ES-I3 (cell line): ENCODE measurements around the gene SH3PXD2A.
"Not testable (repeated sequence)": the region's sequence is repeated elsewhere in the genome, so short reads cannot be mapped to it uniquely, and the experiment has no call there.

Source experiments
- H3K36me3 ChIP-seq: 2 replicates; pipeline ENCODE4 v1.6.1; 2013; ENCODE audit warnings: mild to moderate bottlenecking, low read length, control low read depth, moderate library complexity; ENCODE audit not compliant: insufficient read depth
- H3K4me1 ChIP-seq: 2 replicates; pipeline ENCODE4 v1.6.1; 2013; ENCODE audit warnings: mild to moderate bottlenecking, control low read depth, low read length; ENCODE audit not compliant: insufficient read depth
- H3K9ac ChIP-seq: 2 replicates; pipeline ENCODE4 v1.6.1; 2013; ENCODE audit warnings: low read depth, mild to moderate bottlenecking, low read length, moderate library complexity
- H3K9me3 ChIP-seq: 2 replicates; pipeline ENCODE4 v1.6.1; 2013; ENCODE audit warnings: mild to moderate bottlenecking, low read length, moderate library complexity; ENCODE audit not compliant: control insufficient read depth, insufficient read depth

SH3PXD2A gene

DNA sequence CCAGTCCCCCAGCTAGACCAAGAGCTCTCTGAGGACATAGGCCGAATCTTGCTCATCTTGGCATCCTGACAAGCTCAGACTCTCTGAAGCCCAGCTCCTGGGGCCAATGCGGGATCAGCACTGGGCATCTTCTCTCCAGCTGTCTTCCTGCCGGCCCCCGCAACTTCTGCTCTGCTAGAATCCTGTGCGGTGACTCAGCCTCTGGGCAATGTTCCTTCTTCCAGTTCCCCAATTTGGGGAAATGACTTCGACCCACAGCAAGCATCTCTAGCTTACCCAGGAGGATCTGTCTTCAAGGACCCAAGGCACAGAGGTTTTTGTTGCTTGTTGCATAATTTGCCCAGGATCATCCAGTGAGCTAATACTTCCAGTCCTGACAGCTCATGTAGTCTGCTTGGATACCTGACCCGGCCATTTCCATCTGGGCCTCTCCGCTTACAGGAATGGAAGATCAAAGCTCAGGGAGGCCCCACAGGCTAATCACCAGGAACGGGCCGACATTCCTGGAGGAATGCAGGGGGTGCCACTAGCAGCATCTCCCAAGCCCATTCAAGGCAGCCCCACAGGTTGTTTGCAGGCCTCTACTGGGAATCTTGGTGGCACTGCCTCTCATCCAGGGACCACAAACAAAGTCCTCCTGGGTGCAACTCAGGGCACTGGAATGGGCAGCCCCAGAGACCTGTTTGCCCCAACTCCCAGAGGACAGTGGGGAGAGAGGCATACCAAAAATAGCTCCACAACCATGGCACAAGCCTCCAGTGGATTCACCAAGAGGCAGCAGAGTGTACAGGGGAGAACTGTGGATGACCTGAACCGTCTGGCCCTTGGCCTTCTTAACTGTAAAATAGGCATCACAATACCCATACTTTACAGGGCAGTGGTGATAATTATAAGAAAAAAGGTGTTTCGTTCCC lies 210.0 kb downstream of the SH3PXD2A start:
- Histone ChIP-seq H3K9me3 (no peaks in the 10 kb centered on the region), H3K36me3 (no peaks in the 10 kb centered on the region), H3K4me1 (peaks cover 21% of the 10 kb centered on the region; the same call in 1 of the 2 replicates), H3K9ac (no peak overlapping the region)

DNA sequence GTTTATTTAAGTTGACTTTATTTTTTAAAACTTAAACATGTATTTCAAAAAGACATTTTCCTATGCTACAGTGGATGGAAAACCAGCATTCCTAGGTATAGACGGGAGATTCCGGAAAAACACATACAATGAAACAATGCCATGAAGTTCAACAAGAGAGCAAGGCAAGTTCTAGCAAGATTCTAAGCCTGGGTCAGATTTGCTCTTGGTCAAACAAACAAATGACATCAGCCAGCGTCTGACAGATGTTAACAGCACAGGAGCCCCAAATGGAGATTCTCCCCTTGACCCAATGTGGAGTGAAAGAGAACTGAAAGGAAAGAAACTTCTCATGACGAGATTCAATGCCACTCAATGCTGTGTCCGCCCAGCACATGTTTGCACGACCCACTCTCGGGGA lies 212.0 kb downstream of the SH3PXD2A start:
- Histone ChIP-seq H3K9me3 (no peaks in the 10 kb centered on the region), H3K36me3 (no peaks in the 10 kb centered on the region), H3K4me1 (peaks cover 20% of the 10 kb centered on the region; the same call in 1 of the 2 replicates), H3K9ac (no peak overlapping the region)

DNA sequence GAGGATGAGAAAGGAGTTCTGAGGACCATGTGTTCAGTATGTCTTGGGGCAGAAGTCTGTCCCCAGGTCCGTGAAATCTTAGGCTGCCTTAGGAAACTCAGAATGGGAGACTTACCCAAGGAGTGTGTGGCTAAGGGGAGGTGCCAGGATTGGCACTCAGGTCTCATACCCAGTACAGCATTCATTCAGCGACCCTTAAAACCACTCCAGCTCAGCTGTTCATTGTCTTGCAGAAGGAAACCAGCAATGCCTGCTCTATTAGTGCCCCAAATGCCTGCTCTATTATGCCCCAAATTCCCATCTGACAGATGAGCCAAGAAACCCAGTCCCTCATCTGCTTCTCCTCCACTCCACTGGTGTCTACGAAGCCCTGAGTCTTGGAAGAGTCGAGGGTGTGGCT lies 214.1 kb downstream of the SH3PXD2A start:
- Histone ChIP-seq H3K36me3 (no peaks in the 10 kb centered on the region), H3K9ac (no peak overlapping the region), H3K4me1 (peaks cover 30% of the 10 kb centered on the region), H3K9me3 (no peaks in the 10 kb centered on the region)

DNA sequence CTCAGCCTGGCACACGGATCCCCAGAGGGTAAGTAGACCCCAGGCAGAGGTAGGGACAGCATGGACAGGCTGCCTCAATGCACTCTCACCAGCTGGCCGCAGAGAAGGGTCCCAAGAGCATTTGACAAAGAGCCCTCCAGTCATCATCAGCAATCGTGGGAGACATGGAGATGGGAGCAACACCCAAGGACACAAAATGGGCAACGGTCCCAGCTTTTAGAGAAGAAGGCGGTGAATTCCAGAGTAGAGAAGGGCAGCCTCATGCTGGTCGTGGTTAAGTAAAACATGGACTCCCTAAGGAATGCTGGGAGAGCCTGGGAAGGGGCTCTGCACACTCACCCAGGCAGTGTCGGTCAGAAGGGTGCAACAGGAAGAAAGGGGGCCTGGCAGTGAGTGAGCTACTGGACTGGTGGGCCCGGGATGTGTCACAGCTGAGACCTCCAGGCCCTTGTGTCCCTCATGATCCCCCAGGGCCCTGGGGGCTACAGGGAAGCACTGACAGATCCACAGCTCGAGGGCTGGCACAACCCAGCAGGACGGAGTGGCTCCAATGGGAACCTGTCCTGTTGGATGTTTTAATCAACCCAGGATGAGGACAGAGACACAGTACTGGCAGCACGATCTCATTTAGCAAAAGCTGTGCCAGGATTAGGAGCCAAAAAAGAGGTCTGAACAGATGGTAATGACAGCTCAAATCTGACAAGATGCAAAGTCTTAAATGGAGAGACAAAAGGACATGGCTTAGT lies 214.8 kb downstream of the SH3PXD2A start:
- Histone ChIP-seq H3K4me1 (peaks cover 31% of the 10 kb centered on the region), H3K9me3 (no peaks in the 10 kb centered on the region), H3K9ac (no peak overlapping the region), H3K36me3 (no peaks in the 10 kb centered on the region)

DNA sequence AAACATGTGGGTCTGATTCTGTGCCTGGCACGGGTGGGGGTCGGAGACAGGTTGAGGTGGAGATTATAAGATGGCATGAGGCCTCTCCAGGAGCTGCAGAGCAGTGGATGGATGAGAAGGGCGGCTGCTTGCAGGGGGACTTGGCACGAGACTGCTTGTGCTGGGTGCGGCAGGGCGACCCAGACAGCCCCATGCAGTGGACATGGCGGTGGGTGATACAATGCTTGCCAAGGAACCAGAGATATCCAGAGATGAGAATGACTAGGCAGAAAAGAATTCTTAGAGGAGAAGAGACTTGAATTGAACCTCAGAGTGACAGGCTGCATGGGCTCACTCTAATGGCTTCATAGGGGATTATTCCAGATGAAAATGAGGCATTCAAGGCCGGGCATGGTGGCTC lies 216.4 kb downstream of the SH3PXD2A start:
- Histone ChIP-seq H3K4me1 (peaks cover 34% of the 10 kb centered on the region), H3K9ac (no peak overlapping the region), H3K36me3 (no peaks in the 10 kb centered on the region), H3K9me3 (no peaks in the 10 kb centered on the region)

DNA sequence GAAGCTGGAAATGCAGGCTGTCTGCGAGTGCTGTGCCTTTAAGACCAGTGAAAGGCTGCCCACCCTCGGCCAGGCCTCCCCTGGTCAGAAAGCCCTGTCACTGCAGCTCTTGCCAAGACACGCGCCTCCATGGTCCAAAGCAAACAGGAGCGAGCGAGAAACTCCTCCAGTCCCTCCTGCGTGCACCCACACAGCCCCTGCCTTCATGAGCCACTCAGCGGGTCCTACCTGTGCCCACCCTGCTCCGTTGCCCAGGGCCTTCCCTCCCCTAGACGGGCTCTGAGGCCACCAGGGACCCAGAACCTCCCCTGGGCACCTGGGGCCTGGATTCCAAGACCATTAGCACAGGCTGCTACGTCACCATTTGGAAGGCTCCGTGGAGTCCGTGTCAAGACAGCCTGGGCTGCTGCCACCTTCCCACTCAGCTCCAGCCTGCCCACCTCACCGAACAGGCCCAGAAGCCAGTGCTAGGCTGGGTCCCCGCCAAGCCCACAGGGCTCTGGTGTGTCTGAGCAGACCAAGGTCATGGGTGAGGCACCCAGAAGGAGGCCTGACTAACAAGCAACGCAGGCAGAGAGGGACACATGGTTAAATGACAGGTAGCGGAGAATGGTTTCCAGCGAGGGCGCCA lies 217.3 kb downstream of the SH3PXD2A start:
- no peaks in the 10 kb centered on the region for H3K9me3 ChIP-seq
- H3K9ac ChIP-seq: no peak overlapping the region
- peaks cover 34% of the 10 kb centered on the region for H3K4me1 ChIP-seq
- H3K36me3 ChIP-seq: no peaks in the 10 kb centered on the region

DNA sequence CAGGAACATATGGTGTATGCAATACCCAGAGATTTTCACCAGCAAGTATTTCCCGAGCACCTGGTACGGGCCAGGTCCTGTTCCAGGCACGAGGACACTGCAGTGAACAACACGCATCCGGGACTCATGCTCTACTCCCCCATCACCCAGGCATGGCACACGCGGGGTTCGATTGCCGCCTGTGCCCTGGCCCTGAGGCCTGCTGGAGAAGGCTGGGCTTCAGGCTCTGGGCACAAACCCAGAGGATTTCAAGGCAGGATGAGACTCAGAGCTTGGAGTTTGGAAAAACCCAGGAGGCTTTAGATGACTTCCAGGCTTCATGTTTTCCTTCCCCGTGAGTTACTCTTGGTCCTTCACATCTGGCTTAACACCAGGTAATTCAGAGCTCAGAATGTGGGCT lies 218.4 kb downstream of the SH3PXD2A start:
- no peaks in the 10 kb centered on the region for H3K36me3 ChIP-seq
- H3K9me3 ChIP-seq: no peaks in the 10 kb centered on the region
- peaks cover 34% of the 10 kb centered on the region for H3K4me1 ChIP-seq
- H3K9ac ChIP-seq: no peak overlapping the region

- peaks cover 34% of the 10 kb centered on the region for H3K4me1 ChIP-seq
- H3K36me3 ChIP-seq: no peaks in the 10 kb centered on the region
- H3K9me3 ChIP-seq: no peaks in the 10 kb centered on the region
- H3K9ac ChIP-seq: no peak overlapping the region
Measured at GRCh38 chr10:103636492-103636891, 218.9 kb downstream of the SH3PXD2A start.

- H3K36me3 ChIP-seq: no peaks in the 10 kb centered on the region
Measured at GRCh38 chr10:103635580-103635979, 219.8 kb downstream of the SH3PXD2A start.

DNA sequence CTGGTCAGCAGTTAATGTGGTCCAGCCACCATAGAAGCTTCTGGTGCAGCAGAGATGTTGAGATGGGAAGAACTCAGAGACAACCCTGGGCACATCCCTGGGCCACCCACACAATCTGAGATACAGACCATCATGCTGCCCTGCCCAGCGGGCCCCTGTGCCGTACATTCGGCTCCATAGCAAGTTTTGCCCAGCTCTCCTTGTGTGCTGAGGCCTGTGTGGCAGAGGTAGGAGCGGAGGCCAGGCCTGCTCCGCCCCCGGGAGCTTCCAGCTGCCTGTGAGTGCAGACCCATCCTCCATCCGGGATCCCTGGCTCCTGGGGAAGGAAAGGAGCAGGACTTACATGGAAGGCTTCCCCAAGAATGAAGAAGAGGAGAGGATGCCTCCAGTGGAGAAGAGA lies 221.5 kb downstream of the SH3PXD2A start:
- H3K36me3 ChIP-seq: no peaks in the 10 kb centered on the region
- H3K9me3 ChIP-seq: no peaks in the 10 kb centered on the region
- H3K9ac ChIP-seq: no peak overlapping the region
- peaks cover 34% of the 10 kb centered on the region for H3K4me1 ChIP-seq

More at GRCh38 chr10:103635580-103635979, 219.8 kb downstream of the SH3PXD2A start:
- Histone ChIP-seq H3K9me3 (no peaks in the 10 kb centered on the region), H3K4me1 (peaks cover 34% of the 10 kb centered on the region), H3K9ac (no peak overlapping the region)

- H3K9ac ChIP-seq, H3K9me3 ChIP-seq, H3K36me3 ChIP-seq: not testable (repeated sequence)
- peaks cover 27% of the 10 kb centered on the region for H3K4me1 ChIP-seq
Measured at GRCh38 chr10:103632871-103633270, 222.5 kb downstream of the SH3PXD2A start.

- no peaks in the 10 kb centered on the region for H3K36me3 ChIP-seq
- no peak overlapping the region for H3K9ac ChIP-seq
- no peaks in the 10 kb centered on the region for H3K9me3 ChIP-seq
- peaks cover 21% of the 10 kb centered on the region for H3K4me1 ChIP-seq
Measured at GRCh38 chr10:103632247-103632642, 223.1 kb downstream of the SH3PXD2A start.

DNA sequence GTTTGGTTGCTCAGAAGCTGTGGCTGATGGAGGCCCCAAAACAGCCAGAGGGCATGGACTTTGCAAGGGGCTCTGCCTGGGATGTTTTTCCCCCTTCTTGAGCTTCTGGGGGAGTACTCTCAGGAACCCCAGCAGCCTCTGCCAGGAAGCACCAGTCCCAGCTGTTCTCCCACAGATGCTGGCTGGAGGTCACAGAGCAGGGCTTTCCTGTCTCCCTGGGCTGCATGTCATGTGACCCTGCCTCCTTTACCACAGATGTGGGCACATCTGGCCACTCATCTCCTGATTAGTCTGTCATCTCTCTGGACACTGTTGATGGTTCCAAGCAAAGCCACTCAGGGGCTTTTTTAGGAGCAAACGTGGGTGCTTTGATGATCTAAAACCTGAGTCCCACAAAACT lies 225.2 kb downstream of the SH3PXD2A start:
- no peaks in the 10 kb centered on the region for H3K36me3 ChIP-seq
- H3K9ac ChIP-seq: no peak overlapping the region
- no peaks in the 10 kb centered on the region for H3K9me3 ChIP-seq
- peaks cover 4% of the 10 kb centered on the region; the same call in 1 of the 2 replicates for H3K4me1 ChIP-seq

DNA sequence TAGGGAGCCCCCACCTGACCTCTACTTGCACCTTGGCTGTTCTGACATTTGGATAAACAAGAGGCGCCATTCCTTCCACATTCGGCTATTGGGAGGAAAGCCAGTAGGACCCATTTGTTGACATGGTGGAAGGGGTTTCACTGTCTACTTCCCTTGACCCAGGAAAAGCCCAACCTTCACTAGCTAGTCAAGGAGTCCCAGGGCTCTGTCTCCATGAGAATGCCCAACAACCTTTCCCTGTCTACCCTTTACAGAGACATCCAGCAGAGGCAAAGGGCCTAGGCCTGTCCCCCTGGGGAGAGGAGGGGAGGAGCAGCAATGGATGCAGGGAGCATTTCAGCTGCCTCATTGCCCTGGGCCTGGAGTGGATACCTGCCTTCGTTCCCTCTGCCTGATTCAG lies 225.8 kb downstream of the SH3PXD2A start:
- Histone ChIP-seq H3K4me1 (no peaks in the 10 kb centered on the region), H3K9me3 (no peaks in the 10 kb centered on the region), H3K9ac (no peak overlapping the region), H3K36me3 (no peaks in the 10 kb centered on the region)
